ENCODE results near the gene VKORC1L1. TPM values are rescaled to one million over a fixed set of nuclear protein-coding genes. Genes with fewer than 3 reads are reported as not detected.

The VKORC1L1 gene
- total and polyA plus RNA-seq, 9 of the 15 experiments (the other 6 are each of a cell fraction or from before 2014, with no cell fraction given): 6.8 to 36.5 (median 19.3) TPM

DNA sequence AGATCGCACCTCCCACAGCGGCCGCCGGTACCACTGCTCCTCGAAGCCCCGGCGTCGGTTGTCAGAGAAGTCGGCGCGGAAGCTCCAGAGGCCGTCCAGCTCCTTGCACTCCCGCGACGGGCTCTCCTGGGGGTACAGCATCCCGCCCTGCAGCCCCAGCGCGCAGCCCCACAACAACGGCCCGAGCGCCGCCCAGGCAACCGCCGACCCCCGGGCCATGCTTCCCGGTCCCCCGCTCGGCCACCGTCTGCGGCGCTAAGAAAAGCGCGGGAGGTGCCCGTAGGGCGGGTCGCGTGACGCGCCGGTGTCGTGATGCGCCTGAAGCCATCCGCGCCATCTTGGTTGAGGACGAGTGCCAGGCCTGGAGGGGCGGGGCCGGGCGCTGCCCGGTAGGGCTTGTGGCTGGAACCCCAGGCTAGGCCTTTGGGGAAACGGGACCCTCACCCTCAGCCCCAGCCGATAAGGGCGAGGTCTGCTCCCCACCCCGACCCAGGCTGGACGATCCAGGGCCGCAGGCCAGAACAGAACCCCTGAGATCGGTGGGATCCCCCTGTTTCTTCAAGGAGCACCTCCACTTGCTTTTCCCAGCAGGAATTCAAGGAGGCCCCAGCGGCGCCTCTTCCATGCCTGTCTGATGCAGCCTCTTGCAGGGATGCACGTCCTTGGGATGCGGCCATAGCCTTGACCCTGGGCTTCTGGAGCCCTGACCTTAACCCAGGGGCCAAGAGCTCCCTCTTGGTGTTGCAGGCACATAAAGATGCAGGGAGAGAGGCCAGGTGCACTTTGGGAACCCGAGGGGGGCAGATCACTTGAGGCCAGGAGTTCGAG is 109.3 kb downstream of the VKORC1L1 start, which contains the start of gene GUSB (continued):
- no peak for TF ChIP-seq ZNF347 (CRISPR knock-in tag; IDR thresholded peaks at IDR 0.05; ENCODE audit: low read depth)
- peak; percentile 93 for TF ChIP-seq BHLHE40 (IDR thresholded peaks at IDR 0.05; ENCODE audit: low read length)
- no peak for TF ChIP-seq HDAC3 (IDR thresholded peaks at IDR 0.05; ENCODE audit: borderline replicate concordance, partially characterized antibody)
- peak; percentile 92 for TF ChIP-seq CCNT2 (IDR thresholded peaks at IDR 0.05; ENCODE audit: borderline replicate concordance, extremely low read depth, insufficient read length, low read depth, low read length)
- TF ChIP-seq LCOR (CRISPR knock-in tag; IDR thresholded peaks at IDR 0.05): peak; percentile 97
- TF ChIP-seq NFRKB (IDR thresholded peaks at IDR 0.05; ENCODE audit: low read depth): no peak; the same call in 1 of the 2 replicates
- peak; percentile 74; the same call in 1 of the 2 replicates for TF ChIP-seq ILF3 (IDR thresholded peaks at IDR 0.05; ENCODE audit: borderline replicate concordance)
- peak in 1 of 2 experiments; percentile 93; a peak in 2 of 4 replicates for TF ChIP-seq ZNF639 (CRISPR knock-in tag; conservative IDR thresholded peaks at IDR 0.05 in 1 of 2, IDR thresholded peaks at IDR 0.05 in 1 of 2)
- peak; percentile 90 to 95 for TF ChIP-seq MNT (conservative IDR thresholded peaks at IDR 0.05)
- TF ChIP-seq, protein P1, sequence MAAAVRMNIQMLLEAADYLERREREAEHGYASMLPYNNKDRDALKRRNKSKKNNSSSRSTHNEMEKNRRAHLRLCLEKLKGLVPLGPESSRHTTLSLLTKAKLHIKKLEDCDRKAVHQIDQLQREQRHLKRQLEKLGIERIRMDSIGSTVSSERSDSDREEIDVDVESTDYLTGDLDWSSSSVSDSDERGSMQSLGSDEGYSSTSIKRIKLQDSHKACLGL (CRISPR knock-in tag; IDR thresholded peaks at IDR 0.05; ENCODE audit: borderline replicate concordance, poor library complexity, severe bottlenecking): peak; percentile 47
- peak in 1 of 2 experiments; percentile 84; a peak in 1 of 3 replicates for TF ChIP-seq CBX3 (IDR thresholded peaks at IDR 0.05; ENCODE audit: borderline replicate concordance in 1 of 2, low read length in 2 of 2)
- TF ChIP-seq PYGO2 (tag; IDR thresholded peaks at IDR 0.05): no peak
- TF ChIP-seq ZBTB17 (CRISPR knock-in tag; IDR thresholded peaks at IDR 0.05): peak; percentile 53; the same call in 1 of the 2 replicates
- peak; percentile 84 for TF ChIP-seq E2F4 (CRISPR knock-in tag; IDR thresholded peaks at IDR 0.05; ENCODE audit: low read depth)
- no peak for TF ChIP-seq KAT2B (IDR thresholded peaks at IDR 0.05; ENCODE audit: low read depth, low read length)
- no peak for TF ChIP-seq ARID2 (IDR thresholded peaks at IDR 0.05)
- peak; percentile 86 for TF ChIP-seq ZZZ3 (IDR thresholded peaks at IDR 0.05)
- TF ChIP-seq ZNF146 (CRISPR knock-in tag; IDR thresholded peaks at IDR 0.05; ENCODE audit: unreplicated experiment): peak; percentile 3
- TF ChIP-seq SMAD3 (CRISPR knock-in tag; conservative IDR thresholded peaks at IDR 0.05): 0 out of 2 replicates have a peak, but pooled peaks have one; percentile 61
- peak; percentile 97 for TF ChIP-seq PCBP1 (IDR thresholded peaks at IDR 0.05; ENCODE audit: low read depth, low read length, poor library complexity, severe bottlenecking)
